Aorta (tissue), 5 donors: ENCODE measurements around the gene NR2F1-AS1. TPM values are rescaled to one million over a fixed set of nuclear protein-coding genes. Genes with fewer than 3 reads are reported as not detected.
"Not testable (repeated sequence)": the region's sequence is repeated elsewhere in the genome, so short reads cannot be mapped to it uniquely, and the experiment has no call there.

Experiments
- ATAC-seq: fragments of 200-7000 bp; cut with Tn5 transposase; one replicate; pipeline ENCODE4 v1.9.1; 2022; ENCODE audit warnings: moderate library complexity; ENCODE audit not compliant: low FRiP score
- DNase-seq, 2 donors: peaks; one replicate each; pipeline ENCODE4 v3.0.0-alpha.2; 2020
- H3K27ac ChIP-seq, 2 donors: one replicate each; pipeline ENCODE4 v1.5.1; 2013; ENCODE audit warnings: low read length in 2 of 2, mild to moderate bottlenecking in 2 of 2, moderate library complexity in 2 of 2, control low read depth in 1 of 2, inconsistent platforms in 1 of 2, low read depth in 1 of 2
- H3K27me3 ChIP-seq, 2 donors: one replicate each; pipeline ENCODE4 v1.6.1; 2013; ENCODE audit warnings: control low read depth in 1 of 2, low read length in 1 of 2, mild to moderate bottlenecking in 1 of 2, moderate library complexity in 1 of 2; ENCODE audit not compliant: insufficient read depth in 2 of 2, control insufficient read depth in 1 of 2
- H3K36me3 ChIP-seq, 2 donors: one replicate each; pipeline ENCODE4 v1.6.1; 2013; ENCODE audit warnings: control low read depth in 1 of 2, low read length in 1 of 2, mild to moderate bottlenecking in 1 of 2; ENCODE audit not compliant: insufficient read depth in 2 of 2, control insufficient read depth in 1 of 2
- H3K4me1 ChIP-seq, 2 donors: one replicate each; pipeline ENCODE4 v1.6.1; 2013; ENCODE audit warnings: low read length in 2 of 2, control low read depth in 1 of 2, mild to moderate bottlenecking in 1 of 2, moderate library complexity in 1 of 2; ENCODE audit not compliant: insufficient read depth in 2 of 2, control insufficient read depth in 1 of 2
- H3K4me3 ChIP-seq, 2 donors: one replicate each; pipeline ENCODE4 v1.5.1; 2013; ENCODE audit warnings: low read length in 2 of 2, control low read depth in 1 of 2, mild to moderate bottlenecking in 1 of 2
- H3K9me3 ChIP-seq: one replicate; pipeline ENCODE4 v1.6.1; 2013; ENCODE audit warnings: mild to moderate bottlenecking, low read length; ENCODE audit not compliant: control insufficient read depth
- WGBS, 2 donors: extraction: QIAGEN DNeasy Blood & Tissue Kit; methylation state at CpG; one replicate each; pipeline ENCODE4 v1.1.7; 2013; 5-methylcytosine and 5-hydroxymethylcytosine counted together
- intact Hi-C, 2 donors: fragments of 100-400 bp; cut with DNase I; formaldehyde crosslinking; loops; one replicate each; pipeline versions ENCODE4 v1.14.2 to v1.15.0; 2022
- polyA plus RNA-seq, 2 donors: library from polyadenylated mRNA; stranded (reverse); fragments of 200-250 nt; gene quantifications; one replicate each; pipeline ENCODE4 v1.2.3, GENCODE V29; 2013
- total RNA-seq, 2 donors: library from RNA; stranded (reverse); fragmentation: NEBNext Ultra II Directional; extraction: Animal tissue kit (Norgen Biotek cat#: 25700); gene quantifications; one replicate each; pipeline ENCODE4 v1.2.1, GENCODE V29; 2021
- donor health status: healthy with polysubstance abuse.
- donor health status: Bipolar disorder and iron deficiency.
- donor health status: DM: no; HTN: no; CAD: no.
- donor health status: DM: no; HTN: no; CAD: no.
- donor health status: DM: yes; HTN: yes; CAD: no.

NR2F1-AS1 gene
- total and polyA plus RNA-seq, 4 donors, result 0.08 to 16.8 (median 5.2) TPM

GRCh38 chr5:93403141-93403928, 177.7 kb downstream of the NR2F1-AS1 start:
- no peaks in the 10 kb centered on the region for H3K4me1 ChIP-seq
- H3K9me3 ChIP-seq, result no peaks in the 10 kb centered on the region
- no peak overlapping the region for H3K4me3 ChIP-seq
- H3K27ac ChIP-seq, result no peak overlapping the region
- no peaks in the 10 kb centered on the region for H3K27me3 ChIP-seq
- H3K36me3 ChIP-seq, result no peaks in the 10 kb centered on the region
- WGBS, 2 donors, result 71 to 75% methylated on average over 2 of the region's 2 CpGs
- ATAC-seq (no peak), DNase-seq (no peak)
- intact Hi-C loops, result no loop called here

GRCh38 chr5:93402451-93402850, 178.6 kb downstream of the NR2F1-AS1 start:
- Histone ChIP-seq H3K9me3 (no peaks in the 10 kb centered on the region), H3K27me3 (no peaks in the 10 kb centered on the region), H3K27ac (no peak overlapping the region), H3K4me3 (no peak overlapping the region), H3K4me1 (no peaks in the 10 kb centered on the region), H3K36me3 (no peaks in the 10 kb centered on the region)
- no peak for DNase-seq
- intact Hi-C loops, result no loop called here
- 68 to 72% methylated on average over 4 of the region's 4 CpGs for WGBS, 2 donors
- no peak for ATAC-seq

- no peak for ATAC-seq
- no peak overlapping the region for H3K4me3 ChIP-seq
- intact Hi-C loops, result no loop called here
Measured at GRCh38 chr5:93401634-93402213, 179.3 kb downstream of the NR2F1-AS1 start.

GRCh38 chr5:93399675-93400074, 181.3 kb downstream of the NR2F1-AS1 start:
- no peaks in the 10 kb centered on the region for H3K4me1 ChIP-seq
- no peak for ATAC-seq
- 63 to 78% methylated on average over 3 of the region's 3 CpGs for WGBS, 2 donors

More at GRCh38 chr5:93401634-93402213, 179.3 kb downstream of the NR2F1-AS1 start:
- 71 to 84% methylated on average over 3 of the region's 3 CpGs for WGBS, 2 donors
- no peaks in the 10 kb centered on the region for H3K9me3 ChIP-seq
- H3K4me1 ChIP-seq, result no peaks in the 10 kb centered on the region
- H3K27ac ChIP-seq, result no peak overlapping the region
- no peaks in the 10 kb centered on the region for H3K27me3 ChIP-seq
- no peak for DNase-seq
- no peaks in the 10 kb centered on the region for H3K36me3 ChIP-seq

GRCh38 chr5:93395971-93396379, 185.0 kb downstream of the NR2F1-AS1 start:
- ATAC-seq (no peak), DNase-seq (no peak)
- H3K4me1 ChIP-seq, result no peaks in the 10 kb centered on the region
- no peaks in the 10 kb centered on the region for H3K27me3 ChIP-seq
- no peaks in the 10 kb centered on the region for H3K36me3 ChIP-seq
- H3K9me3 ChIP-seq, result no peaks in the 10 kb centered on the region
- 34 to 49% methylated on average over 1 of the region's 1 CpG for WGBS, 2 donors
- intact Hi-C loops, result no loop called here
- no peak overlapping the region for H3K27ac ChIP-seq
- no peak overlapping the region for H3K4me3 ChIP-seq

More at GRCh38 chr5:93399675-93400074, 181.3 kb downstream of the NR2F1-AS1 start:
- no peak overlapping the region for H3K27ac ChIP-seq
- no peaks in the 10 kb centered on the region for H3K27me3 ChIP-seq
- no peak for DNase-seq
- H3K4me3 ChIP-seq, result no peak overlapping the region
- intact Hi-C loops, result no loop called here
- no peaks in the 10 kb centered on the region for H3K36me3 ChIP-seq
- no peaks in the 10 kb centered on the region for H3K9me3 ChIP-seq

GRCh38 chr5:93395010-93395409, 186.0 kb downstream of the NR2F1-AS1 start:
- no peak overlapping the region for H3K27ac ChIP-seq
- H3K4me1 ChIP-seq, result no peaks in the 10 kb centered on the region
- no peaks in the 10 kb centered on the region for H3K9me3 ChIP-seq
- no peak for DNase-seq
- no peak overlapping the region for H3K4me3 ChIP-seq
- H3K36me3 ChIP-seq, result no peaks in the 10 kb centered on the region
- no peaks in the 10 kb centered on the region for H3K27me3 ChIP-seq
- intact Hi-C loops, result no loop called here
- no peak for ATAC-seq
- WGBS, 2 donors, result 91 to 100% methylated on average over 1 of the region's 1 CpG

GRCh38 chr5:93394301-93394700, 186.7 kb downstream of the NR2F1-AS1 start:
- intact Hi-C loops, result no loop called here
- Histone ChIP-seq H3K36me3 (no peaks in the 10 kb centered on the region), H3K27me3 (no peaks in the 10 kb centered on the region), H3K27ac (no peak overlapping the region), H3K4me3 (no peak overlapping the region), H3K9me3 (no peaks in the 10 kb centered on the region), H3K4me1 (no peaks in the 10 kb centered on the region)
- WGBS, 2 donors, result 84 to 92% methylated on average over 2 of the region's 2 CpGs
- ATAC-seq, result no peak
- DNase-seq, result no peak

- WGBS, 2 donors, result 87 to 94% methylated on average over 2 of the region's 2 CpGs
- DNase-seq, H3K36me3 ChIP-seq, H3K4me3 ChIP-seq, intact Hi-C loops, H3K4me1 ChIP-seq, H3K9me3 ChIP-seq, ATAC-seq, H3K27me3 ChIP-seq, H3K27ac ChIP-seq: not testable (repeated sequence)
Measured at GRCh38 chr5:93391169-93391568, 189.8 kb downstream of the NR2F1-AS1 start.

GRCh38 chr5:93385655-93386054, 195.4 kb downstream of the NR2F1-AS1 start:
- no peaks in the 10 kb centered on the region for H3K4me1 ChIP-seq
- H3K36me3 ChIP-seq, result no peaks in the 10 kb centered on the region
- no peaks in the 10 kb centered on the region for H3K27me3 ChIP-seq
- no peak overlapping the region for H3K4me3 ChIP-seq
- 88 to 92% methylated on average over 2 of the region's 2 CpGs for WGBS, 2 donors
- no peak overlapping the region for H3K27ac ChIP-seq
- ATAC-seq (no peak), DNase-seq (no peak)
- no peaks in the 10 kb centered on the region for H3K9me3 ChIP-seq
- intact Hi-C loops, result no loop called here
